ENCODE results near the gene TMBIM1. TPM values are rescaled to one million over a fixed set of nuclear protein-coding genes. Genes with fewer than 3 reads are reported as not detected.

The TMBIM1 gene
- total and polyA plus RNA-seq, 9 of the 15 experiments (the other 6 are each of a cell fraction or from before 2014, with no cell fraction given): 14.2 to 105 (median 47.0) TPM

DNA sequence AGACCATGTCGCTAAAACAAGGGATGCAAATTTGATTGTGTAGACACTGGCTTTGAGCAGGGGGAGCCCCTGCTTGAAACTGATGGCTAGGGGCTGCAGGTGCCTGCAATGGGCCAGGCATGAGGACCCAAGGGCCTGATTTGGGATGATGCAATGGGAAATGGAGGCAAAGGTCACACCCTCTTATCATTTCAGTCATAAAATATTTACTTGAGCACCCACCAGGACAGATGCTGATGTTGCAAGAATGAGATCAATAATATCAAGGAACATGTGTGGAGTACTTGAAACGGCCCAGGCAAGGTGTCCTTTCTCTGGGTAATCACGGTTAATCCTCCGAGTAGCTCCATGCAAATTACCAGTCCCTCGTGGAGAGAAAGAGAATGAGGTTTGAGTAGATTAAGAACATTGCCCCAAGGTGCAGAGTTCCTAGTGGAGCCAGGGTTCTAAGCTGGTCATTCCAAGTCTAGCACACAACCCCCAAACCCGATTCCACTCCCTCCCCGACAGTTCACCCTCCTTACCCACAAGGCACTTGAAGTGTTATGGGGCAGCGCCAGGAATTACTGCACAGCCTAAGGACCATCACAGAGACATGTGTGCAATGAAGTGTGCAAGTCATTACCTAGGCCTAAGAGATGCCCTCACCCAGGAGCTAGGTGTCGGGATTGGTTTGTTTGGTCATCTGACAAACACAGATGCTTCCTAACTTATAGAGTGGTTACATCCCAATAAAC is 14.0 kb upstream of the TMBIM1 start:
- Histone ChIP-seq H2AFZ (ENCODE audit: low read depth, low read length) (no peak overlapping the region), H3K9me3 (replicated peaks; ENCODE audit: control insufficient read depth, insufficient read depth, low read depth, low read length) (no peaks in the 10 kb centered on the region), H3K36me3 (ENCODE audit: control insufficient read depth, insufficient read depth, low read length) (no peaks in the 10 kb centered on the region), H3K4me3 (no peak overlapping the region), H3K4me1 (replicated peaks in 1 of 2; ENCODE audit: control insufficient read depth in 2 of 2, insufficient read depth in 2 of 2, low read length in 2 of 2) (peaks cover 4 to 9% of the 10 kb centered on the region in 2 experiments; a peak in 3 of 5 replicates), H3K79me2 (ENCODE audit: control insufficient read depth, insufficient read depth, low read length) (no peaks in the 10 kb centered on the region), H3K27me3 (ENCODE audit: control insufficient read depth in 2 of 2, insufficient read depth in 2 of 2, low read length in 2 of 2) (no peaks in the 10 kb centered on the region), H3K27ac (ENCODE audit: extremely low read depth, low read depth, low read length) (no peak overlapping the region), H3K9me1 (ENCODE audit: control insufficient read depth, insufficient read depth, low read length) (no peaks in the 10 kb centered on the region), H3K4me2 (ENCODE audit: insufficient read depth, low read length) (no peak overlapping the region), H3K9ac (ENCODE audit: insufficient read depth in 1 of 2, low read depth in 2 of 2, low read length in 2 of 2) (no peak overlapping the region; a peak in 1 of 4 replicates), H4K20me1 (replicated peaks; ENCODE audit: control insufficient read depth, insufficient read depth, low read length) (no peaks in the 10 kb centered on the region)
- TF ChIP-seq NR4A1 (CRISPR knock-in tag; IDR thresholded peaks at IDR 0.05) (no peak), NR4A1 (tag; IDR thresholded peaks at IDR 0.05) (no peak), CEBPB (tag; IDR thresholded peaks at IDR 0.05) (0 out of 2 replicates have a peak, but pooled peaks have one; percentile 10), RAD21 (CRISPR knock-in tag; conservative IDR thresholded peaks at IDR 0.05 in 1 of 2, IDR thresholded peaks at IDR 0.05 in 1 of 2) (no peak), KDM1A (IDR thresholded peaks at IDR 0.05) (no peak), DDX20 (tag; IDR thresholded peaks at IDR 0.05; ENCODE audit: low read depth) (no peak), KLF6 (CRISPR knock-in tag; IDR thresholded peaks at IDR 0.05; ENCODE audit: borderline replicate concordance) (no peak), ATF3 (IDR thresholded peaks at IDR 0.05) (peak; percentile 35; the same call in 1 of the 2 replicates), ATF3 (CRISPR knock-in tag; conservative IDR thresholded peaks at IDR 0.05) (no peak), C11orf30 (IDR thresholded peaks at IDR 0.05; ENCODE audit: low read depth) (peak; percentile 22; the same call in 1 of the 2 replicates)
- DNase-seq (ENCODE audit: extremely low read depth in 1 of 4, low spot score in 3 of 4) (no peak), FAIRE-seq (no peak), ATAC-seq (no peak)
- no TSS peak for BruUV-seq (replicated peaks)
- in situ Hi-C loops (cut with MboI): no loop called here
- ChIA-PET CTCF (ENCODE audit: low intra/inter-chr PET ratio) (no interaction called here), POLR2A (interaction anchor here (0.5 kb wide), 1 partner anchor 44 kb away, joined by 3 read pairs; no protein-coding TSS in a partner anchor)
- intact Hi-C loops (cut with micrococcal nuclease): no loop called here
- WGBS (ENCODE audit: insufficient coverage, low coverage, missing lambda C conversion rate): 62% methylated on average over 9 of the region's 9 CpGs
